Stimulated activated CD4-positive, alpha-beta T cell treated with anti-CD3 and anti-CD28 coated beads, Interleukin-2, amount 100 ng/mL, for 48 hours (primary cell): ENCODE results near the gene FZR1.
"Not testable (repeated sequence)": the region's sequence is repeated elsewhere in the genome, so short reads cannot be mapped to it uniquely, and the experiment has no call there.

ENCODE experiments used
- DNase-seq, 2 donors: peaks; one replicate each; pipeline ENCODE4 v3.0.0-alpha.2; 2020

FZR1 gene

DNA sequence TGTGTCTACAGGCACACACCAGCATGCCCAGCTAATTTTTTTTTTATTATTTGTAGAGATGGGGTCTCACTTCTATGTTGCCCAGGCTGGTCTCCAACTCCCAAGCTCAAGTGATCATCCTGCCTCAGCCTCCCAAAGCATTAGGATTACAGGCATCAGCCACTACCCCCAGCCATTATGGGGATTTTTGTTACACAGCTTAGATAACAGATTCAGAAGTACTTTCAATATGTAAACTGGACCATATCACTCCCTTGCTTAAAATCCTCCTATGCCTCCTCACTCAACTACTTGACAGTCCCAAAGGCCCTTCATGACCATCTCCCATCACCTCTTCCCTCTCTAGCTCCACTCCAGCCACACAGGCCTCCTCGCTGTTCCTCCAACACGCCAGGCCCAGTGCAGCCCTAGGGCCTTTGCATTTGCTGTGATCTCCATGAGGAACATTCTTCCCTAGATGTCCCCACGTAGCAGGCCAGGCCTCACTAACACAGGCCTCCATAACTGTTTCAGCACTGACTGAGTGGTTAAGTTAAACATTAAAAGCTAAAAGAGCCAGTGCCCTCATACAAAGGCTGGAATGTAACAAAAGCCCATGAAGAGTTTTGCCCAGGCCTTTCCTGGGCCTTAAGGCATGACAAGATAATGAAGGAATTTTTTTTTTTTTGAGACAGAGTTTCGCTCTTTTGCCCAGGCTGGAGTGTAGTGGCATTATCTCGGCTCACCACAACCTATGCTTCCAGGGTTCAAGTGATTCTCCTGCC, 8.2 kb upstream of the FZR1 start:
- DNase-seq: no peak

- no peak for DNase-seq
Observed at GRCh38 chr19:3499738-3500428, 6.2 kb upstream of the FZR1 start.

GRCh38 chr19:3500429-3501101, 5.5 kb upstream of the FZR1 start, which contains the start of gene DOHH:
Gene DOHH, minus strand, starts transcription at chr19:3500674. Its CDS starts 3,860 bp downstream, at chr19:3496814.
- DNase-seq: peak; percentile 92 to 94

GRCh38 chr19:3501780-3502179, 4.3 kb upstream of the FZR1 start:
- no peak for DNase-seq

DNA sequence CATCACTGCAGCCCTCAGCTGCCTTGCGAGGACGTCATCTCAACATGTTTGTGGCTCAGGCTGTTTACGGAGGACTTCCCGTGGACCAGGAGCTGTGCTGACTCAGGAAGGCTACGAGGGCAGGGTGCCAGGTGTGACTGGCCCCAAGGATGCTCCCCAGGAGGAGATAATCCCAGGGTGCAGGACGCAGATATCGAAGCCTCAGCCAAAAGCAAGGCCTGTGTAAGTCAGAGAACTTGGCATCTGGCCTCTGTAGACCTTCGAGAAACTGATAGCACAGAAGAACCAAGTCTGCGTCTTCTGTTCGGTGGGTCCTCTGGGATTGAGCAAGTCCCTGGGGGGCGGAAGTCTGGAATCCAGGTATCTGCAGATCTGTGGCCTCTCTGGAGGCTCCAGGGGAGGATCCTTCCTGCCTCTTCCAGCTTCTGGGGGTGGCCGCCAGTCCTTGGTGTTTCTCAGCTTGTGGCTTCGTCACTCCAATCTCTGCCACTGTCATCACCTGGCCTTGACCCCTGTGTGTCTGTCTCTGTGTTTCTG, 3.0 kb upstream of the FZR1 start:
- DNase-seq: no peak

GRCh38 chr19:3504735-3505134, 1.4 kb upstream of the FZR1 start:
- no peak for DNase-seq

GRCh38 chr19:3506384-3507340, 551 bp downstream of the FZR1 start:
- peak in 1 of 2 donors; percentile 24 for DNase-seq

DNA sequence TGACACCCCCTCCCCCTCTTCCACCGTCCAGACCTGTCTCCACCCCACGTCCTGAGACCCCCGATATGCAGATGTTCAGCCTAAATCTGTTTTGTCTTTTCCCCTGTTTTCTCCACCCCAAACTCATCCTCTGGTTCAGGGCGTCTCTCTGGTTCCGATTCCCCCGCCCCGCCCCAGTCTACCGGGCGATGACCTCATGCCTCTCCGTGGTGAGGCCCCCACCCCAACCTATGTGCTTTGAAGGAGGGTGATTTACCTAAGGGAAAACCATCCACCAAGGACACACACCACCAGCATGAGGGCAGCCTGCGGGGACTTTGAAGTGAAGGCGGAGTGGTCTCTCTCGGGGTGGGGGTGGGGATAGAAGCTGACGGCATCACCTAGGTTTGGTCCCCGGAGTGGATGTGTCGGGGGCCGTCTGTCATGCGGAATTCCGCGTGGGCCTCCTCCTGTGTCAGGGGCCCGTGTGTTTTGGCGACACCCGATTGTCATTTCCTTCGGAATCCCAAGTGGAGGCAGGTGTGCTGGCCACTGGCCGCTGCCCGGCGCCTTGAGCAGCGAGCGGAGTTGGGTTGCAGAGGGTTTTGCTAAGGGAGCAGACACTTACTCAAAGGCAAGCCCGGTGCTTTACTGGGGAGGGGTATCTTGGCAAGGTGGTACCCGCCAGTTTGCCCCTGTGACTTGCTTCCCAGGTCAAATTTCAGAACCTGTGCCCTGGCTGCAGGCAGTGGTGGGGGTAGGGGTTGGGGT, 1.4 kb downstream of the FZR1 start:
- peak in 1 of 2 donors; percentile 22 for DNase-seq

GRCh38 chr19:3508121-3508661, 2.1 kb downstream of the FZR1 start:
- DNase-seq: not testable (repeated sequence)

DNA sequence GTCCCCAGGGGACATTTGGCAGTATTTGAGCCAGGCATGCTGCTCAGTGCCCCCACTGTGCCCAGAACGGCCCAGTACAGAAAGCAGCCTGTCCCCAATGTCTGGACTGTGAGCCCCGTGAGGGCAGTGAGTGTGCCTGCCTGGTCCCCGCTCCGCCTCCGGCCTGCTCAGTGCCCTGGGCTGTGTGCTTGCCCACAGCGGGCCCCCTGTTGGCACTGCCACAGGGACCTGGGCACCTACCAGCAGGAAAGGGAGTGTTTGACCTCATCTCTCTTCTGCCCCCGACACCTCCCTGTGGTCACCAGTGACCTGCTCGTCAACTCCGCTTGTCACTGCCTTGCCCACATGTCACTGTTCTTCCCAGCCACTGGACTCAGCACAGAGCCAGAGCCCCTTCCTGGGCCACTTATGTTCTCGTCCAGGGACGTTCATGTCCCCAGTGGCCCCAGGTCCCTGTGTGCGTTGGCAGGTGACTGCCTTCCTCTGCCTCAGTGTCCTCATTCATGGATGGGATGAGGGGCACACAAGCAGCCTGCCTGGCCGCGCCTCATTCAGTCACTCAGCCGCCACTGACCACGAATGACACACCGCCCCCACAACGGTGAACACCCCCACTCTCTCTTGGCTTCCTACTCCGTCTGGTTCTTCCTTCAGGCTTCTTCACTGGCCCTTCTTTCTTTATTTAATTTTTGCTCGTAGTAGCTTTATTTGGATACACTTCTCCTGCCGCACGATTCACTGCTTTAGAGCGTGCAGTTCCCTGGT, 2.8 kb downstream of the FZR1 start:
- no peak for DNase-seq

GRCh38 chr19:3509566-3509989, 3.5 kb downstream of the FZR1 start:
- DNase-seq: peak in 1 of 2 donors; percentile 24

DNA sequence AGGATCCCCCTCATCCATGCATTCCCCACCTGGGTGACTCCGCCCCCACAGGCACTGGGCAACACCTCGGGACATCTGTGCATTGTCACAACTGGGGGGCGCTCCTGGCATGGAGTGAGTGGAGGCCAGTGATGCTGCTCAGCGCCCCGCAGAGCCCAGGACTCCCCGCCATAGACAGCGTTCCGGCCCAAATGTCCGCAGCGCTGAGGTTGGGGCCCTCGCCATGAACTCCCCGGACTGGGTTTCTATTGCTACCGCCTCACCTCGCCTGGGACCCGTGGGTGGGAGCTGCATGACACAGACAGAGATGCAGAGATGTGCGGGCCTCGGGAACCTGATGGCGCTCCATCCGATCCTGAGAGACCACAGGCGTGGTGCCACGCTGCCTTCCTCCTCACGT, 4.6 kb downstream of the FZR1 start:
- no peak for DNase-seq

DNA sequence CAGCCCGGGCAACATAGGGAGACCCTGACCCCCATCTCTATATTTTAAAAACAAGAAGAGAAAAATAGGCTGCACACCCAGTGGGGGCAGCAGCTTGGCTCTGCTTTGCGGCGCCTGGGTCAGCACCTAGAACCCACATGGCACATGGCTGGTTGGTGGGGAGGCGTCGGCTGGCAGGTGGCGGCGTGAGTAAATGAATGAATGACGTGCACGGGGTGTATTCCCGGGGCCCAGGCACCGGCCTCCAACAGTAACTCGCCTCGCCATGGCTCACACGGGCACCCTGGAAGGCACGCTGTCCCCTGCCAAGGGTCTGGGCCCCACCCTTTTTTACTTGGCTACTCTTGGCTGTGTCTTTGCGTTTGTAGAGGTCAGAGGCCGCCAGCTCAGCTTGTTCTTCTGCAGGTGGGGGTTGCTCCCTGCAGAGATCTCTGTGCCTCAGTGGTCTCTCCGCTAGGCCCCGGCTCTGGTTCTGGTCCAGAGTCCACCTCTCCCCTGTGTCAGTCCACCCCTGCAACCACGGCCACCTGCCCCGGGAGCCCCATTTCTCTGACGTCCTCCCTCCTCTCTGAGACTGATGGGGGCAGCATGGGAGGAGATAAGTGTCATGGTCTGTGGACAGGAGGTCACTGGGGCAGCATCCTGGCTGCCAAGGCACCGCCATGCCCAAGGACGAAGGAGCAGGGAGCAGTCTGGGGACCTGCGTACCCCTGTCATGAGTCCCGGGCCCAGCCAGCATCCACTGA, 5.6 kb downstream of the FZR1 start:
- no peak for DNase-seq

GRCh38 chr19:3512562-3513228, 6.6 kb downstream of the FZR1 start:
- DNase-seq: no peak

DNA sequence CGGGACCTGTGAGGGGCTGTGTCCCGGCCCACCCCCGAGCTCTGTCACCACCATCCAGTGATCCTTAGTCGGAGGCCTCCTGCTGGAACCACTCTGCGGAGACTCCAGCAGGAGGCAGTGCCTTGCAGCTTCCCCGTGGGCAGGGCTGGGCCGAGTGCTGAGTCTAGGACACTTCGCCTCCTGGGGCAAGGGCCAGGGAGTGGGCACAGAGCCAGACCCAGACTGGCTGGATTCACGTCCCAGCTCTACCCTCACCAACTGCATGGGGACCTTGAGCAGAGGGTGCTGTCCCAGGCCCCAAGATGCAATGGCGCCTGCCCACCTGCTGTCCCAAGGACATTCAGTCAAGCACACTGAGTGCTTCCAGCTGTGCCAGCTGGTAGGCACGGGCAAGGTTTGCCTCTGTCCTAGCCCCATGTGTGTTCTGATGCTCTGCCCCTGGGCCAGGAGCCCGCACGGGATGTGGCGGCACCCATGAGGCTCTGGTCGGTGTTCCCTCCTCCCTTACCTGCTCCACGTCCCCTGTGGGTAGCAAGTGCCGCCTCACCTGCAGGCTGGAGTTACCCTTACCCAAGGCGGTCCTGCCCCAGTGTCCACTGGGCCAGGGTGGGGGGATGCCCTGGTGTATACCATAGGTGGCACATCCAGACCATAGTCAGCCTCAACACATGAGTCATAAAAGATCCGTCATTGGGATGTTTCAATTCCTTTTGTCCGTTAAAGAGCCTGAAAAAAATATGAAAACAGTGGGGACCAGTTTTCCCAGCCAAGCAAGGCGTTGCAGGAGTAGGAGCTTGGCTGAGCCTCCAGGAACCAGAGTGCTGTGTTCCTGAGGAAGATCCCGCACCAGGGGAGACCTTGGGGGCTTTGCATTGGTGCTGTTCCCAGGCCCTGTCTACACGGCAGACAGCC, 7.4 kb downstream of the FZR1 start:
- no peak for DNase-seq

- DNase-seq: no peak
Observed at GRCh38 chr19:3514930-3515329, 8.8 kb downstream of the FZR1 start.

- DNase-seq: no peak
Observed at GRCh38 chr19:3515891-3516422, 9.8 kb downstream of the FZR1 start.
